HEK293 (cell line): Measurements from ENCODE around the gene RPN1.

ENCODE experiments used
- CTCF ChIA-PET: fragments of 350-600 bp; formaldehyde crosslinking; extraction: SDS; loops from one replicate; lab custom pipeline; 2021; ENCODE audit warnings: antibody characterized with exemption; lab: Yijun Ruan, JAX
- POLR2A ChIA-PET: fragments of 300-600 bp; formaldehyde crosslinking; extraction: SDS; loops from one replicate; lab custom pipeline; 2020; ENCODE audit warnings: antibody characterized with exemption, inconsistent platforms; lab: Yijun Ruan, JAX
- H3K27ac ChIP-seq: fragments of 200-500 bp; sonication (Bioruptor generic); 2 replicates; pipeline ENCODE4 v1.5.1; 2014; ENCODE audit warnings: low read depth, low read length, control low read depth, inconsistent platforms; ENCODE audit errors: extremely low read depth
- H3K36me3 ChIP-seq, 2 experiments: fragments of 200-500 bp in 1 of 2; sonication (Bioruptor generic) in 1 of 2; 1 replicate in 1 of 2; 2 replicates in 1 of 2; pipeline ENCODE4 v1.5.1; 2014 to 2017; ENCODE audit warnings: inconsistent platforms in 2 of 2, low read length in 2 of 2; ENCODE audit not compliant: control insufficient read depth in 2 of 2, insufficient read depth in 1 of 2
- H3K4me1 ChIP-seq: fragments of 200-500 bp; sonication (Bioruptor generic); 2 replicates; pipeline ENCODE4 v1.5.1; 2014; ENCODE audit warnings: mild to moderate bottlenecking, low read length, inconsistent platforms; ENCODE audit not compliant: control insufficient read depth, insufficient read depth
- H3K4me3 ChIP-seq: 2 replicates; pipeline ENCODE4 v1.5.1; 2011; ENCODE audit warnings: low read depth, mild to moderate bottlenecking, control low read depth, low read length, moderate library complexity
- H3K9me3 ChIP-seq: fragments of 200-500 bp; sonication (Bioruptor generic); 2 replicates; pipeline ENCODE4 v1.5.1; 2014; ENCODE audit warnings: low read depth, low read length, inconsistent platforms; ENCODE audit not compliant: control insufficient read depth, insufficient read depth
- HOXA7 ChIP-seq: sonication (generic); formaldehyde crosslinking; IDR thresholded peaks from 2 replicates; pipeline ENCODE4 v1.8.1; 2022; ENCODE audit warnings: missing genetic modification reagents, borderline replicate concordance
- PRDM1 ChIP-seq: fragments of 450-650 bp; formaldehyde crosslinking; IDR thresholded peaks from 2 replicates; pipeline ENCODE4; 2016; ENCODE audit warnings: missing biosample characterization, missing genetic modification characterization
- ZBTB49 ChIP-seq: fragments of 450-650 bp; formaldehyde crosslinking; IDR thresholded peaks from 2 replicates; pipeline ENCODE4 v1.5.1; 2016; ENCODE audit warnings: missing biosample characterization, missing genetic modification characterization, low read depth
- ZBTB6 ChIP-seq: fragments of 450-650 bp; formaldehyde crosslinking; IDR thresholded peaks from 2 replicates; pipeline ENCODE4 v1.5.1; 2017; ENCODE audit warnings: missing biosample characterization, missing genetic modification characterization
- ZNF184 ChIP-seq: fragments of 450-650 bp; IDR thresholded peaks from 2 replicates; pipeline ENCODE4 v1.5.1; 2018; ENCODE audit warnings: missing biosample characterization, mild to moderate bottlenecking, missing genetic modification characterization
- ZNF274 ChIP-seq, 2 experiments: fragments of 200-500 bp in 1 of 2; fragments of 450-650 bp in 1 of 2; sonication (Bioruptor generic) in 1 of 2; formaldehyde crosslinking in 1 of 2; IDR thresholded peaks; 2 replicates each; pipeline versions ENCODE4 v1.5.1 to v1.6.1; 2014 to 2016; ENCODE audit warnings: borderline replicate concordance in 1 of 2, inconsistent platforms in 1 of 2, low read length in 1 of 2, missing biosample characterization in 1 of 2, missing genetic modification characterization in 1 of 2
- ZNF558 ChIP-seq: fragments of 450-650 bp; formaldehyde crosslinking; IDR thresholded peaks from 2 replicates; pipeline ENCODE4 v1.5.1; 2016; ENCODE audit warnings: missing biosample characterization, missing genetic modification characterization
- ZNF596 ChIP-seq: fragments of 450-650 bp; IDR thresholded peaks from 2 replicates; pipeline ENCODE4 v1.5.0; 2018; ENCODE audit warnings: missing biosample characterization, mild to moderate bottlenecking, missing genetic modification characterization, moderate library complexity
- TF ChIP-seq, protein P1 (sequence below): fragments of 450-650 bp; formaldehyde crosslinking; IDR thresholded peaks from 2 replicates; pipeline ENCODE4; 2016; ENCODE audit warnings: missing biosample characterization, missing genetic modification characterization
- TF ChIP-seq, protein P2 (sequence below): fragments of 450-650 bp; formaldehyde crosslinking; IDR thresholded peaks from 2 replicates; pipeline ENCODE4 v1.5.1; 2017; ENCODE audit warnings: missing biosample characterization, missing genetic modification characterization
- TF ChIP-seq, protein P3 (sequence below): fragments of 450-650 bp; formaldehyde crosslinking; IDR thresholded peaks from 2 replicates; pipeline ENCODE4 v1.5.1; 2016; ENCODE audit warnings: missing biosample characterization, missing genetic modification characterization

RPN1 gene

GRCh38 chr3:128620268-128620691, 30.3 kb downstream of the RPN1 start:
- no peaks in the 10 kb centered on the region for H3K4me1 ChIP-seq
- no peaks in the 10 kb centered on the region for H3K9me3 ChIP-seq
- no peak overlapping the region for H3K27ac ChIP-seq
- TF ChIP-seq, protein P1, sequence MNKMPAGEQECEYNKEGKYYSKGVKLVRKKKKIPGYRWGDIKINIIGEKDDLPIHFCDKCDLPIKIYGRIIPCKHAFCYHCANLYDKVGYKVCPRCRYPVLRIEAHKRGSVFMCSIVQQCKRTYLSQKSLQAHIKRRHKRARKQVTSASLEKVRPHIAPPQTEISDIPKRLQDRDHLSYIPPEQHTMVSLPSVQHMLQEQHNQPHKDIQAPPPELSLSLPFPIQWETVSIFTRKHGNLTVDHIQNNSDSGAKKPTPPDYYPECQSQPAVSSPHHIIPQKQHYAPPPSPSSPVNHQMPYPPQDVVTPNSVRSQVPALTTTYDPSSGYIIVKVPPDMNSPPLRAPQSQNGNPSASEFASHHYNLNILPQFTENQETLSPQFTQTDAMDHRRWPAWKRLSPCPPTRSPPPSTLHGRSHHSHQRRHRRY (tag by site-specific recombination), result no peak
- TF ChIP-seq ZBTB6 (tag by site-specific recombination), result no peak
- 0 out of 2 replicates have a peak, but pooled peaks have one; percentile 31 for TF ChIP-seq PRDM1
- TF ChIP-seq ZNF558 (tag by site-specific recombination), result no peak
- TF ChIP-seq ZNF596 (tag by site-specific recombination), result no peak
- H3K4me3 ChIP-seq, result no peak overlapping the region
- H3K36me3 ChIP-seq, result peaks cover 21 to 92% of the 10 kb centered on the region in 2 experiments
- POLR2A ChIA-PET, result no interaction called here
- CTCF ChIA-PET, result interaction anchor here (0.5 to 1.1 kb wide), 2 partner anchors 172 to 620 kb away, joined by 3 to 4 read pairs; no protein-coding TSS in a partner anchor

- TF ChIP-seq, protein P2, sequence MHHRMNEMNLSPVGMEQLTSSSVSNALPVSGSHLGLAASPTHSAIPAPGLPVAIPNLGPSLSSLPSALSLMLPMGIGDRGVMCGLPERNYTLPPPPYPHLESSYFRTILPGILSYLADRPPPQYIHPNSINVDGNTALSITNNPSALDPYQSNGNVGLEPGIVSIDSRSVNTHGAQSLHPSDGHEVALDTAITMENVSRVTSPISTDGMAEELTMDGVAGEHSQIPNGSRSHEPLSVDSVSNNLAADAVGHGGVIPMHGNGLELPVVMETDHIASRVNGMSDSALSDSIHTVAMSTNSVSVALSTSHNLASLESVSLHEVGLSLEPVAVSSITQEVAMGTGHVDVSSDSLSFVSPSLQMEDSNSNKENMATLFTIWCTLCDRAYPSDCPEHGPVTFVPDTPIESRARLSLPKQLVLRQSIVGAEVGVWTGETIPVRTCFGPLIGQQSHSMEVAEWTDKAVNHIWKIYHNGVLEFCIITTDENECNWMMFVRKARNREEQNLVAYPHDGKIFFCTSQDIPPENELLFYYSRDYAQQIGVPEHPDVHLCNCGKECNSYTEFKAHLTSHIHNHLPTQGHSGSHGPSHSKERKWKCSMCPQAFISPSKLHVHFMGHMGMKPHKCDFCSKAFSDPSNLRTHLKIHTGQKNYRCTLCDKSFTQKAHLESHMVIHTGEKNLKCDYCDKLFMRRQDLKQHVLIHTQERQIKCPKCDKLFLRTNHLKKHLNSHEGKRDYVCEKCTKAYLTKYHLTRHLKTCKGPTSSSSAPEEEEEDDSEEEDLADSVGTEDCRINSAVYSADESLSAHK (tag by site-specific recombination), result no peak
- TF ChIP-seq HOXA7 (CRISPR knock-in tag) (no peak), ZNF274 (IDR thresholded peaks at IDR 0.05; ENCODE audit: low read length) (no peak), ZNF274 (tag by site-specific recombination; IDR thresholded peaks at IDR 0.05; ENCODE audit: borderline replicate concordance) (no peak), PRDM1 (0 out of 2 replicates have a peak, but pooled peaks have one; percentile 11), ZBTB49 (tag by site-specific recombination) (no peak), ZNF184 (tag by site-specific recombination) (no peak)
- TF ChIP-seq, protein P3, sequence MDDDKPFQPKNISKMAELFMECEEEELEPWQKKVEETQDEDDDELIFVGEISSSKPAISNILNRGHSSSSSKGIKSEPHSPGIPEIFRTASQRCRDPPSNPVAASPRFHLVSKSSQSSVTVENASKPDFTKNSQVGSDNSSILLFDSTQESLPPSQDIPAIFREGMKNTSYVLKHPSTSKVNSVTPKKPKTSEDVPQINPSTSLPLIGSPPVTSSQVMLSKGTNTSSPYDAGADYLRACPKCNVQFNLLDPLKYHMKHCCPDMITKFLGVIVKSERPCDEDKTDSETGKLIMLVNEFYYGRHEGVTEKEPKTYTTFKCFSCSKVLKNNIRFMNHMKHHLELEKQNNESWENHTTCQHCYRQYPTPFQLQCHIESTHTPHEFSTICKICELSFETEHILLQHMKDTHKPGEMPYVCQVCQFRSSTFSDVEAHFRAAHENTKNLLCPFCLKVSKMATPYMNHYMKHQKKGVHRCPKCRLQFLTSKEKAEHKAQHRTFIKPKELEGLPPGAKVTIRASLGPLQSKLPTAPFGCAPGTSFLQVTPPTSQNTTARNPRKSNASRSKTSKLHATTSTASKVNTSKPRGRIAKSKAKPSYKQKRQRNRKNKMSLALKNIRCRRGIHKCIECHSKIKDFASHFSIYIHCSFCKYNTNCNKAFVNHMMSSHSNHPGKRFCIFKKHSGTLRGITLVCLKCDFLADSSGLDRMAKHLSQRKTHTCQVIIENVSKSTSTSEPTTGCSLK (tag by site-specific recombination), result no peak
- TF ChIP-seq, all 188 proteins: peak for 1
- Histone ChIP-seq H3K27ac (no peak overlapping the region), H3K4me1 (no peaks in the 10 kb centered on the region), H3K9me3 (no peaks in the 10 kb centered on the region), H3K4me3 (no peak overlapping the region), H3K36me3 (peaks cover 12 to 85% of the 10 kb centered on the region in 2 experiments)
- CTCF ChIA-PET, result interaction anchor here (0.5 to 0.6 kb wide), 2 partner anchors 408 to 621 kb away, joined by 3 read pairs; no protein-coding TSS in a partner anchor
- POLR2A ChIA-PET, result no interaction called here
Observed at GRCh38 chr3:128619146-128619890, 31.3 kb downstream of the RPN1 start.
